Gastroesophageal sphincter (tissue), 3 donors: ENCODE results near the gene OTOF.

Experiments
- CTCF ChIP-seq, 4 experiments: fragments of 200-600 bp in 2 of 4; fragments of 450-650 bp in 2 of 4; sonication (generic) in 1 of 4; IDR thresholded peaks; one replicate each; pipeline ENCODE4 v1.5.1; 2017 to 2019; ENCODE audit warnings: antibody characterized with exemption in 4 of 4, mild to moderate bottlenecking in 2 of 4, moderate library complexity in 2 of 4
- POLR2A ChIP-seq, 2 donors: fragments of 450-650 bp; IDR thresholded peaks; one replicate each; pipeline ENCODE4 v1.6.1; 2017; ENCODE audit warnings: antibody characterized with exemption in 2 of 2, mild to moderate bottlenecking in 2 of 2, moderate library complexity in 1 of 2
- POLR2AphosphoS5 ChIP-seq: sonication (generic); formaldehyde crosslinking; IDR thresholded peaks from one replicate; pipeline ENCODE4 v1.6.1; 2017; ENCODE audit warnings: antibody characterized with exemption

DNA sequence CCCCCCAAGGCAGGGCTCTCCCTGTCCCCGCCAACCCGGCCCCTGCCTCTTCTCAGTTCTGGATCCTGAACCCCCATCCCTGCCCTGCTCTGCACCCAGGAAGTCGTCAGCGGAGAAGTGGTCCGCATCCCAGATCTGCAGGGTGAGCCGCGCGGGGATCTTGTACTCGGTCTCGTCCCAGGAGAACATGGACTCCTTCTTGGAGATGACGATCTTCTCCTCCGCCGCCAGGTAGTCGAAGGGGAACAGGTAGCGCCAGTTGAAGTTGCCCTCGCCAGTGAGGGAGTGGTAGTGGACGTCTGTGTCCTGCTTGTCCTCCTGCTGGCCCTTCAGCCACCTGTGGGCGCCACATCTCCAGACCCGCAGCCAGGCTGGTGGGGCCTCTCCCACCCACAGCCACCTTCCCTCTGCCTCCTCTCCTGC, 16.3 kb downstream of the OTOF start:
- TF ChIP-seq CTCF (IDR thresholded peaks at IDR 0.05) (no peak), POLR2AphosphoS5 (no peak), POLR2A (IDR thresholded peaks at IDR 0.05) (no peak)
